ENCODE measurements around the gene SAFB2.

DNA sequence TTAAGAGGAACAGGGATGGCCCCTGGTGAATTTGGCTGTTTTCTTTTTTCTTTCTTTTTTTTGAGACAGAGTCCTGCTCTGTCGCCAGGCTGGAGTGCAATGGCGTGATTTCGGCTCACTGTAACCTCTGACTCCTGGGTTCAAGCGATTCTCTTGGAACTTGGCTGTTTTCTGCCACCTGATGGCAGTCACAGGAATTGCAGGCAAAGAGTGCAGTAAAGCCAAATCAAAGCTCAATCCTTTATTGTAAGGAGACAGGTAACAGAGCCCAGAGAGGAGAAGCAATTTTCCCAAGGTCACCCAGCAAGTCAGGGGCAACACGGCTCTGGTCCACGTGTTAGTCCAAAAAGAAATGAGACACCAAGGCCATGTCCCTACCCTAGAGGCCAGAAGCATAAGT lies 61.0 kb downstream of the SAFB2 start:
- no peak for TF ChIP-seq POLR2A (IDR thresholded peaks at IDR 0.05)
- TF ChIP-seq CTCF (IDR thresholded peaks at IDR 0.05): peak in 4 of 6 experiments; percentile 29 to 72 (median 34)
